Mesothelial cell of epicardium (in vitro differentiated cells): ENCODE measurements around the gene UBN1. TPM values are rescaled to one million over a fixed set of nuclear protein-coding genes. Genes with fewer than 3 reads are reported as not detected.

Experiments
- DNase-seq, 2 experiments: peaks; one replicate each; pipeline ENCODE4 v3.0.0; 2021; ENCODE audit warnings: low spot score in 2 of 2; ENCODE audit not compliant: unreplicated experiment in 2 of 2
- H3K27ac Mint-ChIP-seq: 2 replicates; pipeline ENCODE4 v1.8.0; 2021; ENCODE audit warnings: mixed read lengths
- H3K27me3 Mint-ChIP-seq: 2 replicates; pipeline ENCODE4 v1.8.0; 2021; ENCODE audit warnings: low read depth, mixed read lengths
- H3K36me3 Mint-ChIP-seq: 2 replicates; pipeline ENCODE4 v1.8.0; 2021; ENCODE audit warnings: mixed read lengths
- H3K4me1 Mint-ChIP-seq: 2 replicates; pipeline ENCODE4 v1.8.0; 2021; ENCODE audit warnings: mixed read lengths
- H3K4me3 Mint-ChIP-seq: 2 replicates; pipeline ENCODE4 v1.8.0; 2021; ENCODE audit warnings: mild to moderate bottlenecking, moderate library complexity, mixed read lengths
- H3K9me3 Mint-ChIP-seq: 2 replicates; pipeline ENCODE4 v1.8.0; 2021; ENCODE audit warnings: mixed read lengths
- total RNA-seq: library from RNA; stranded (reverse); gene quantifications from 3 replicates; pipeline ENCODE4 v1.2.1, GENCODE V29; 2021
- TF ChIP-seq, protein P1 (sequence below): fragments of 200-600 bp; sonication (generic); IDR thresholded peaks from one replicate; pipeline ENCODE4 v1.5.0; 2021; ENCODE audit warnings: antibody characterized with exemption; ENCODE audit not compliant: unreplicated experiment

UBN1 gene
- total RNA-seq, 1 donor from 2014 or later = 40.5 TPM

DNA sequence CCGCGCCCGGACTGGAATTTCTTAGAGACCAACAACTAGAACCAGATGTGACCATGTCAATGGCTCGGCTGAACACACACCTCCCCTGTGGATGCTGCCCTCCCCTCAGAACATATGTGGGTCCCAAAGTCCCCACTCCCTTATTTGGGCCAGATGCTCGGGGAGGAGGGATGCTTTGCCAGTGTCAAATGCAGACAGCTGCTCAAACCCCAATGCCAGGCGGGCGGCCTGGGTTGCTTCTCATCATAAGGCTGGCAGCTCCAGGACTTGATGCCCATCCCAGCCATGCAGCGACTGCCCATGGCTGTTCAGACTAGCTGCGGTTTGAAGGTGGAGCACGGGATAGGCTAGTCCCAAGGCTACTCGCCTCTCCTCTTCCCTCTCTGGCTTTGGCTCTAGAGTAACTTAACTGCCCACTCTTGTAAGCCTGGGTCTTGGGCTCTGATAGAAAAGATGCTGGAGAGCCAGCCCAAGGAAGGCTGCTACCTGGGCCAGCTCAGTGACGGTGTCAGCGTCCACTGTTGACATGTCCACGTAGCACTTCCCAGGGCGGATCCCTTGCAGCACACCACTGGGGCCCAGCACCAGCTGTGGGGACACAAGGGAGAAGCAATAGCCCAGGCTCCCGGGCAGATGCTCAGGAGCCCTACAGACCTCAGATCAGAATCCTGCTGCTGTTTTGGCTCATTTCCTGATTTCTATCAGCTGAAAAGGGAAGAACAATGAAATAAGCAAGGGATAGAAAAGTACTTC lies 33.9 kb upstream of the UBN1 start:
- no peak overlapping the region for H3K27ac Mint-ChIP-seq
- H3K27me3 Mint-ChIP-seq = no peaks in the 10 kb centered on the region
- H3K4me3 Mint-ChIP-seq = no peak overlapping the region
- TF ChIP-seq, protein P1, sequence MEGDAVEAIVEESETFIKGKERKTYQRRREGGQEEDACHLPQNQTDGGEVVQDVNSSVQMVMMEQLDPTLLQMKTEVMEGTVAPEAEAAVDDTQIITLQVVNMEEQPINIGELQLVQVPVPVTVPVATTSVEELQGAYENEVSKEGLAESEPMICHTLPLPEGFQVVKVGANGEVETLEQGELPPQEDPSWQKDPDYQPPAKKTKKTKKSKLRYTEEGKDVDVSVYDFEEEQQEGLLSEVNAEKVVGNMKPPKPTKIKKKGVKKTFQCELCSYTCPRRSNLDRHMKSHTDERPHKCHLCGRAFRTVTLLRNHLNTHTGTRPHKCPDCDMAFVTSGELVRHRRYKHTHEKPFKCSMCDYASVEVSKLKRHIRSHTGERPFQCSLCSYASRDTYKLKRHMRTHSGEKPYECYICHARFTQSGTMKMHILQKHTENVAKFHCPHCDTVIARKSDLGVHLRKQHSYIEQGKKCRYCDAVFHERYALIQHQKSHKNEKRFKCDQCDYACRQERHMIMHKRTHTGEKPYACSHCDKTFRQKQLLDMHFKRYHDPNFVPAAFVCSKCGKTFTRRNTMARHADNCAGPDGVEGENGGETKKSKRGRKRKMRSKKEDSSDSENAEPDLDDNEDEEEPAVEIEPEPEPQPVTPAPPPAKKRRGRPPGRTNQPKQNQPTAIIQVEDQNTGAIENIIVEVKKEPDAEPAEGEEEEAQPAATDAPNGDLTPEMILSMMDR = no peak
- H3K9me3 Mint-ChIP-seq = no peaks in the 10 kb centered on the region
- DNase-seq = no peak
- no peaks in the 10 kb centered on the region for H3K4me1 Mint-ChIP-seq
- H3K36me3 Mint-ChIP-seq = peaks cover 35% of the 10 kb centered on the region

DNA sequence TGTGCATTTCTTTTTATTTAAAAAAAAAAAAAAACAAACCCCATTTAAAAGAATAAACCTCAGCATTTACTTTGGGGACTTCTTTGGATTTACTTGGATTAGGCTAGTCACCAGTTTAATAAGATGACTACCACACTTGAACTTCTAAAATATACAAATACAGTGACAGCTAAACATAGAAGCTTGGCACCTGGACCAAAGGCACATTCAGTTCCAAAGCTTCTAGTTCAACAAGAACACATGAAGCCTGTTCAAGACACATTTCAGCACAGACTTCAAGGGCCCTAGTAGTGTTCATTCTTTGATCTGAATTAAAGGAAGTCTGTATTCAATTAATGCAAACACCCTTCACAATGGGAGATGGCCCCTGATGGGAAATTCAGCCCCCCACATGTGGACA lies 33.2 kb upstream of the UBN1 start:
- peaks cover 36% of the 10 kb centered on the region for H3K36me3 Mint-ChIP-seq
- TF ChIP-seq, protein P1 = no peak
- H3K27ac Mint-ChIP-seq = no peak overlapping the region
- H3K9me3 Mint-ChIP-seq = no peaks in the 10 kb centered on the region
- no peak overlapping the region for H3K4me3 Mint-ChIP-seq
- DNase-seq = no peak
- no peaks in the 10 kb centered on the region for H3K4me1 Mint-ChIP-seq
- no peaks in the 10 kb centered on the region for H3K27me3 Mint-ChIP-seq

DNA sequence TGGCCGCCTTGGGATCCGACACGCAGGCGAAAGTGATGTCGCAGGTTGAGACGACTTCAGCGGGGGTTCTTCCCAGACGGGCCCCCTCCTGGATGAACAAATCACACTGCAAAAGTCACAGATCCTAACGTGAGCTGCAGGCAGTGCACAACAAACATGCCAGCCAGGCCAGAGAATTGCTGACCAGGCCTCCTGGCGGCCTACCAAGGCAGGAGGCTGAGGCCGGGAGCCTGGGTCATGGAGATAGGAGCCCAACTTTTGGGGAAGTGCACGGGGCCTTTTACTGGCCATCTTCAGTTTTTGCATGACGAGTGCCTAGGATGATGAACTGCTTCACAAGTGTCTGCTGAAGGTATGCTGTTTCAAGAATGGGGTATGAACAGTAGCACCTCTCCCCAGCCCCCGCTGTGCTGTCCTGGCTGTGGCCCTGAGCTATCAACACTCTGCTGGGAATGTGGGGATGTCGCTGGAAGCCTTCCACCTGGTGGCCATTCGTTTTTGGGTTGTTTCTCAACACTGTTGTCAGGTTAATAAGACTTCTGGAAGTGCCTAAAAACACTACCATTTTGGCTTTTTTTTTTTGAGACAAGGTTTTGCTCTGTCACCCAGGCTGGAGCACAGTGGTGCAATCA lies 32.6 kb upstream of the UBN1 start:
- TF ChIP-seq, protein P1 = no peak
- Mint-ChIP-seq H3K4me1 (no peaks in the 10 kb centered on the region), H3K36me3 (peaks cover 36% of the 10 kb centered on the region), H3K27ac (no peak overlapping the region), H3K27me3 (no peaks in the 10 kb centered on the region), H3K9me3 (no peaks in the 10 kb centered on the region), H3K4me3 (no peak overlapping the region)
- no peak for DNase-seq

DNA sequence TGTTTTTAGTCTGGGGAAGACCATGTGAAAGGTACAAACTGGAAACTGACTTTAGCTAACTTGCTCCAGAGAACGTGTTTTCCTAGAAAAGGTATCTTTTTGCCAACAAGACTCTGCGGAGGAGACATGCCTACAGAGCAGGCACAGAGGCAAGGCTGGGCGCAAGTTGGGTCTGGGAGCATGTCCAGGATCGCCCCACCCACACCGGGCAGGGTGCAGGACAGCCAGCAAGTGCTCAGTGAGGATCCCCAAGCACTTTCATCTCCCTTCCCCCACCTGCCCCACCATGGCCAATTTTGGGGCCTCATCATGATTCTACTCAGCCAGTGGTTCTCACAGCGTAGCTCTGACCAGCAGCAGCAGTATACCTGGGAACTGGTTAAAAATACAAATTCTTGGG lies 26.6 kb upstream of the UBN1 start:
- no peak for DNase-seq
- Mint-ChIP-seq H3K4me3 (no peak overlapping the region), H3K27ac (no peak overlapping the region), H3K9me3 (no peaks in the 10 kb centered on the region), H3K36me3 (peaks cover 35% of the 10 kb centered on the region), H3K27me3 (no peaks in the 10 kb centered on the region), H3K4me1 (no peaks in the 10 kb centered on the region)
- TF ChIP-seq, protein P1 = no peak

DNA sequence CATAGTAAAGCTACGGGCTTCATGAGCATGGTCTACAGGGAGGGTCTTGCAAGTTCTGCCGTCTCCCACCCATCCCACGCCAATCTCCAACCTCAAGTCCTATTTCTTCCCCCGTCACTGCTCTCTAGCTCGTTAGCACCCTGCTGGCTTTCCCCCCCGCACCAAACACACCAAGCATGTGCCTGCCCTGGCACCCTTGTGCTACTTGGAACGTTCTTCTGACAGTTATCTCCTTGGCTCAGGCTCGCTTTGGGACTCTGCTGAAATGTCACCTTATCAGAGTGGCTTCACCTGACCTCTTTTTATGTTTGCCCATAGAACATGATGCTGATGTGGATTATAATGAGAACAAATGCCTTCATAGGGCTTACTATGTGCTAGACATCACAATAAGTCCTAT lies 22.1 kb upstream of the UBN1 start:
- H3K27me3 Mint-ChIP-seq = no peaks in the 10 kb centered on the region
- TF ChIP-seq, protein P1 = no peak
- no peak overlapping the region for H3K27ac Mint-ChIP-seq
- DNase-seq = no peak
- no peak overlapping the region for H3K4me3 Mint-ChIP-seq
- H3K36me3 Mint-ChIP-seq = peaks cover 33% of the 10 kb centered on the region
- no peaks in the 10 kb centered on the region for H3K4me1 Mint-ChIP-seq
- H3K9me3 Mint-ChIP-seq = no peaks in the 10 kb centered on the region
